ENCODE data around the gene SLC25A36. TPM values are rescaled to one million over a fixed set of nuclear protein-coding genes. Genes with fewer than 3 reads are reported as not detected.

Gene SLC25A36
- total and polyA plus RNA-seq, 2 of the 4 experiments (the other 2 are of a cell fraction): 31.3 to 76.7 TPM

- Histone ChIP-seq H3K23ac (ENCODE audit: low read depth, low read length) (no peak overlapping the region), H4K8ac (ENCODE audit: low read depth in 2 of 2, low read length in 2 of 2) (no peak overlapping the region), H2AFZ (replicated peaks; ENCODE audit: low read length, poor library complexity) (no peak overlapping the region), H3K14ac (replicated peaks; ENCODE audit: low read depth, low read length) (no peak overlapping the region), H3K9me1 (ENCODE audit: insufficient read depth, low read length) (no peaks in the 10 kb centered on the region), H3K4me3 (ENCODE audit: insufficient read depth, low read depth, low read length) (no peak overlapping the region), H2BK20ac (ENCODE audit: low read depth, low read length) (no peak overlapping the region), H4K5ac (ENCODE audit: low read depth, low read length) (no peak overlapping the region), H3K36me3 (ENCODE audit: control insufficient read depth, insufficient read depth, low read length) (no peaks in the 10 kb centered on the region), H3K4me2 (ENCODE audit: low read depth, low read length) (no peak overlapping the region), H3K56ac (ENCODE audit: extremely low read depth, insufficient read depth, low read length) (no peak overlapping the region), H3K27ac (ENCODE audit: insufficient read depth, low read length) (no peak overlapping the region), H3K27me3 (ENCODE audit: control insufficient read depth, insufficient read depth, low read length) (peaks cover 5% of the 10 kb centered on the region), H3K79me1 (ENCODE audit: low read depth in 1 of 2, low read length in 2 of 2) (no peaks in the 10 kb centered on the region), H3K9me3 (ENCODE audit: control insufficient read depth, insufficient read depth, low read length) (no peaks in the 10 kb centered on the region), H3K4me1 (ENCODE audit: control insufficient read depth, insufficient read depth, low read length) (no peaks in the 10 kb centered on the region), H4K20me1 (ENCODE audit: insufficient read depth, low read length) (no peaks in the 10 kb centered on the region), H2BK15ac (ENCODE audit: low read depth, low read length) (no peak overlapping the region), H2AK9ac (replicated peaks; ENCODE audit: low read depth, low read length, poor library complexity) (no peak overlapping the region), H4K91ac (ENCODE audit: insufficient read depth, low read depth, low read length) (no peak overlapping the region), H2BK120ac (ENCODE audit: low read depth, low read length) (no peak overlapping the region), H2BK5ac (ENCODE audit: low read depth, low read length, poor library complexity, severe bottlenecking) (no peak overlapping the region), H2AK5ac (ENCODE audit: low read depth, low read length) (no peak overlapping the region), H3K9ac (ENCODE audit: low read depth, low read length) (no peak overlapping the region), H3K4ac (ENCODE audit: low read depth, low read length) (no peak overlapping the region), H3K18ac (ENCODE audit: low read depth, low read length) (no peak overlapping the region)
- DNase-seq (no peak), ATAC-seq (ENCODE audit: low read depth) (no peak)
- dilution Hi-C loops (cut with HindIII; ENCODE audit: low sequenced_read_pairs, unreplicated experiment) (no loop called here), in situ Hi-C loops (cut with MboI; ENCODE audit: low sequenced_read_pairs) (loop anchor here (5.0 to 10.0 kb wide), 2 partner anchors 192 to 454 kb away; no protein-coding TSS in a partner anchor), intact Hi-C loops (cut with micrococcal nuclease) (loop anchor here (1.0 to 5.0 kb wide), 3 partner anchors 105 to 302 kb away; no protein-coding TSS in a partner anchor)
- WGBS, 2 experiments (ENCODE audit: extremely low coverage in 2 of 2, insufficient read length in 1 of 2): no CpG with 5 or more reads among the region's 2 CpGs
- no TSS peak for BruUV-seq (replicated peaks)
- ChIA-PET POLR2A (ENCODE audit: unreplicated experiment) (no interaction called here), CTCF (interaction anchor here (0.8 to 3.0 kb wide), 11 partner anchors 9 to 302 kb away, joined by 3 to 16 read pairs (median 3); no protein-coding TSS in a partner anchor)
- TF ChIP-seq ELK1 (IDR thresholded peaks at IDR 0.05; ENCODE audit: borderline replicate concordance, low read depth, low read length) (no peak), MXI1 (IDR thresholded peaks at IDR 0.05; ENCODE audit: borderline replicate concordance, low read depth, low read length) (no peak), MAFK (IDR thresholded peaks at IDR 0.05; ENCODE audit: low read depth, low read length) (no peak), NFE2L2 (IDR thresholded peaks at IDR 0.05; ENCODE audit: low read depth, low read length) (no peak), RCOR1 (IDR thresholded peaks at IDR 0.05; ENCODE audit: insufficient replicate concordance, low read length) (no peak), FOS (IDR thresholded peaks at IDR 0.05; ENCODE audit: low read depth, low read length) (no peak), USF2 (IDR thresholded peaks at IDR 0.05; ENCODE audit: low read depth, low read length) (no peak), RAD21 (IDR thresholded peaks at IDR 0.05; ENCODE audit: low read length) (no peak), RFX5 (IDR thresholded peaks at IDR 0.05; ENCODE audit: low read depth, low read length) (no peak), CEBPB (IDR thresholded peaks at IDR 0.05; ENCODE audit: low read depth, low read length) (no peak), SMC3 (IDR thresholded peaks at IDR 0.05; ENCODE audit: low read depth, low read length) (no peak), POLR2A (IDR thresholded peaks at IDR 0.05; ENCODE audit: low read depth, low read length) (no peak), MAZ (IDR thresholded peaks at IDR 0.05; ENCODE audit: borderline replicate concordance, low read depth, low read length) (no peak), CHD1 (IDR thresholded peaks at IDR 0.05; ENCODE audit: low read depth, low read length) (no peak)
- TF ChIP-seq, protein P1, sequence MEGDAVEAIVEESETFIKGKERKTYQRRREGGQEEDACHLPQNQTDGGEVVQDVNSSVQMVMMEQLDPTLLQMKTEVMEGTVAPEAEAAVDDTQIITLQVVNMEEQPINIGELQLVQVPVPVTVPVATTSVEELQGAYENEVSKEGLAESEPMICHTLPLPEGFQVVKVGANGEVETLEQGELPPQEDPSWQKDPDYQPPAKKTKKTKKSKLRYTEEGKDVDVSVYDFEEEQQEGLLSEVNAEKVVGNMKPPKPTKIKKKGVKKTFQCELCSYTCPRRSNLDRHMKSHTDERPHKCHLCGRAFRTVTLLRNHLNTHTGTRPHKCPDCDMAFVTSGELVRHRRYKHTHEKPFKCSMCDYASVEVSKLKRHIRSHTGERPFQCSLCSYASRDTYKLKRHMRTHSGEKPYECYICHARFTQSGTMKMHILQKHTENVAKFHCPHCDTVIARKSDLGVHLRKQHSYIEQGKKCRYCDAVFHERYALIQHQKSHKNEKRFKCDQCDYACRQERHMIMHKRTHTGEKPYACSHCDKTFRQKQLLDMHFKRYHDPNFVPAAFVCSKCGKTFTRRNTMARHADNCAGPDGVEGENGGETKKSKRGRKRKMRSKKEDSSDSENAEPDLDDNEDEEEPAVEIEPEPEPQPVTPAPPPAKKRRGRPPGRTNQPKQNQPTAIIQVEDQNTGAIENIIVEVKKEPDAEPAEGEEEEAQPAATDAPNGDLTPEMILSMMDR (conservative IDR thresholded peaks at IDR 0.05; ENCODE audit: low read depth, low read length): no peak
Observed at GRCh38 chr3:141000686-141001085, 59.0 kb downstream of the SLC25A36 start.

Data from IMR-90 (cell line).